ENCODE measurements around the gene MMAB. TPM values are rescaled to one million over a fixed set of nuclear protein-coding genes. Genes with fewer than 3 reads are reported as not detected.

The MMAB gene
- total and polyA plus RNA-seq, 2 of the 13 experiments (the other 11 are each of a cell fraction or from before 2014, with no cell fraction given) = 26.1 to 77.3 TPM

- TF ChIP-seq REST (IDR thresholded peaks at IDR 0.05; ENCODE audit: borderline replicate concordance in 1 of 2, low read depth in 1 of 2, low read length in 2 of 2) (no peak), ZNF766 (CRISPR knock-in tag; IDR thresholded peaks at IDR 0.05; ENCODE audit: borderline replicate concordance) (no peak)
These were observed 30.4 kb downstream of the MMAB start (continued) for GRCh38 chr12:109542876-109543275.

- no peaks in the 10 kb centered on the region for H3K36me3 ChIP-seq (replicated peaks in 1 of 2; ENCODE audit: control insufficient read depth in 1 of 2, insufficient read depth in 2 of 2, low read length in 2 of 2)
- DNase-seq (ENCODE audit: low spot score) = no peak
- H3K4me2 ChIP-seq (ENCODE audit: low read depth, low read length) = no peak overlapping the region
- in situ Hi-C loops (cut with HindIII; ENCODE audit: extremely low pct_ligation_motif_present, low pct_unique_long_range_greater_than_20kb) = no loop called here
- no TSS peak for BruUV-seq (replicated peaks)
- no peaks in the 10 kb centered on the region for H4K20me1 ChIP-seq (ENCODE audit: insufficient read depth, low read length)
- no peaks in the 10 kb centered on the region for H3K9me3 ChIP-seq (ENCODE audit: low read length)
- peaks cover 43% of the 10 kb centered on the region for H3K4me1 ChIP-seq (ENCODE audit: insufficient read depth, low read length)
- H3K4me3 ChIP-seq (replicated peaks in 1 of 3; ENCODE audit: insufficient read depth in 1 of 3, low read depth in 2 of 3, low read length in 3 of 3) = no peak overlapping the region
- H3K9ac ChIP-seq (ENCODE audit: insufficient read depth, low read depth, low read length) = no peak overlapping the region
- ChIA-PET POLR2A (no interaction called here), CTCF (ENCODE audit: low intra/inter-chr PET ratio, low total read pairs) (no interaction called here)
- H3K79me2 ChIP-seq (ENCODE audit: insufficient read depth, low read length) = no peaks in the 10 kb centered on the region
- FAIRE-seq = no peak
- TF ChIP-seq, protein P1, sequence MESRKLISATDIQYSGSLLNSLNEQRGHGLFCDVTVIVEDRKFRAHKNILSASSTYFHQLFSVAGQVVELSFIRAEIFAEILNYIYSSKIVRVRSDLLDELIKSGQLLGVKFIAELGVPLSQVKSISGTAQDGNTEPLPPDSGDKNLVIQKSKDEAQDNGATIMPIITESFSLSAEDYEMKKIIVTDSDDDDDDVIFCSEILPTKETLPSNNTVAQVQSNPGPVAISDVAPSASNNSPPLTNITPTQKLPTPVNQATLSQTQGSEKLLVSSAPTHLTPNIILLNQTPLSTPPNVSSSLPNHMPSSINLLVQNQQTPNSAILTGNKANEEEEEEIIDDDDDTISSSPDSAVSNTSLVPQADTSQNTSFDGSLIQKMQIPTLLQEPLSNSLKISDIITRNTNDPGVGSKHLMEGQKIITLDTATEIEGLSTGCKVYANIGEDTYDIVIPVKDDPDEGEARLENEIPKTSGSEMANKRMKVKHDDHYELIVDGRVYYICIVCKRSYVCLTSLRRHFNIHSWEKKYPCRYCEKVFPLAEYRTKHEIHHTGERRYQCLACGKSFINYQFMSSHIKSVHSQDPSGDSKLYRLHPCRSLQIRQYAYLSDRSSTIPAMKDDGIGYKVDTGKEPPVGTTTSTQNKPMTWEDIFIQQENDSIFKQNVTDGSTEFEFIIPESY (CRISPR knock-in tag; IDR thresholded peaks at IDR 0.05) = 0 out of 2 replicates have a peak, but pooled peaks have one; percentile 9
- no peak for TF ChIP-seq NONO (IDR thresholded peaks at IDR 0.05)
- no peak for TF ChIP-seq NONO (CRISPR knock-in tag; conservative IDR thresholded peaks at IDR 0.05)
- WGBS (ENCODE audit: low lambda C conversion rate) = 58% methylated on average over 2 of the region's 2 CpGs
- intact Hi-C loops (cut with micrococcal nuclease; ENCODE audit: unreplicated experiment) = no loop called here
- no peak overlapping the region for H3K27ac ChIP-seq (ENCODE audit: extremely low read length, insufficient read depth, low read length)
- ATAC-seq = no peak
- H3K27me3 ChIP-seq (ENCODE audit: control insufficient read depth in 1 of 2, insufficient read depth in 2 of 2, low read length in 2 of 2) = peaks cover 5 to 10% of the 10 kb centered on the region in 2 experiments; a peak in 3 of 5 replicates
- no peak overlapping the region for H2AFZ ChIP-seq (ENCODE audit: low read length)
These were observed 31.3 kb downstream of the MMAB start for GRCh38 chr12:109542014-109542413.

All from HepG2 (cell line).